K562 (cell line): Measurements from ENCODE around the gene PPP6R1. TPM values are rescaled to one million over a fixed set of nuclear protein-coding genes. Genes with fewer than 3 reads are reported as not detected.

ENCODE experiments used
- ATAC-seq: fragments of 200-7000 bp; cut with Tn5 transposase; 3 replicates; pipeline ENCODE4 v1.9.1; 2020; ENCODE audit warnings: moderate library complexity
- BruUV-seq: library from RNA; stranded (reverse); fragments of 400-500 nt; replicated peaks from 2 replicates; lab custom pipeline; 2021; lab: Mats Ljungman, UMichigan
- CTCF ChIA-PET: fragments of 300-600 bp; formaldehyde crosslinking; extraction: SDS; loops from one replicate; lab custom pipeline; 2021; ENCODE audit warnings: low intra/inter-chr PET ratio; lab: Yijun Ruan, JAX
- POLR2A ChIA-PET: fragments of 300-600, 350-650 bp; sonication (Branson Sonifier 250); formaldehyde crosslinking; extraction: SDS; loops from one replicate; lab custom pipeline; 2021; ENCODE audit warnings: antibody characterized with exemption, inconsistent platforms; lab: Yijun Ruan, JAX
- DNase-seq, 4 experiments: peaks; one replicate each; pipeline versions ENCODE4 v3.0.0 to v3.0.0-alpha.2; 2011 to 2018; ENCODE audit warnings: low spot score in 3 of 4, mixed read lengths in 3 of 4; ENCODE audit errors: extremely low read depth in 1 of 4
- FAIRE-seq: peaks from 2 replicates; lab custom pipeline; 2011; peaks lifted over from hg19 to GRCh38; lab: Jason Lieb, UNC
- H2AFZ ChIP-seq: 2 replicates; pipeline ENCODE4 v1.6.0; 2011; ENCODE audit warnings: low read depth, low read length, control low read depth, inconsistent platforms
- H3K27ac ChIP-seq: fragments of 200-600 bp; 3 replicates; pipeline ENCODE4 v1.8.0; 2011; ENCODE audit warnings: low read depth, mild to moderate bottlenecking, control low read depth, inconsistent platforms, low read length, moderate library complexity, mixed read lengths; ENCODE audit errors: extremely low read depth
- H3K27me3 ChIP-seq, 2 experiments: fragments of 300-600 bp in 1 of 2; 2 replicates in 1 of 2; 3 replicates in 1 of 2; pipeline versions ENCODE4 v1.6.0 to v1.8.0; 2011; ENCODE audit warnings: inconsistent platforms in 2 of 2, low read length in 2 of 2, mild to moderate bottlenecking in 1 of 2, mixed read lengths in 1 of 2, moderate library complexity in 1 of 2; ENCODE audit not compliant: control insufficient read depth in 2 of 2, insufficient read depth in 2 of 2
- H3K36me3 ChIP-seq: fragments of 300-600 bp; 3 replicates; pipeline ENCODE4 v1.8.0; 2011; ENCODE audit warnings: mild to moderate bottlenecking, low read length, inconsistent platforms; ENCODE audit not compliant: control insufficient read depth, insufficient read depth
- H3K4me1 ChIP-seq, 2 experiments: fragments of 200-600 bp in 1 of 2; replicated peaks in 1 of 2; 2 replicates in 1 of 2; 3 replicates in 1 of 2; pipeline versions ENCODE4 v1.5.1 to v1.8.0; 2011; ENCODE audit warnings: inconsistent platforms in 2 of 2, low read length in 2 of 2, mild to moderate bottlenecking in 1 of 2, mixed read lengths in 1 of 2, moderate library complexity in 1 of 2; ENCODE audit not compliant: control insufficient read depth in 2 of 2, insufficient read depth in 2 of 2
- H3K4me2 ChIP-seq: 2 replicates; pipeline ENCODE4 v1.6.1; 2011; ENCODE audit warnings: low read length, control low read depth, inconsistent platforms, mixed read lengths; ENCODE audit not compliant: insufficient read depth
- H3K4me3 ChIP-seq: fragments of 200-600 bp; sonication (generic), shearing (Covaris generic); 2 replicates; pipeline ENCODE4 v1.5.1; 2016; ENCODE audit warnings: control low read depth, inconsistent platforms
- H3K79me2 ChIP-seq: fragments of 200-600 bp; 3 replicates; pipeline ENCODE4 v1.8.0; 2011; ENCODE audit warnings: low read length, inconsistent platforms; ENCODE audit not compliant: control insufficient read depth, insufficient read depth
- H3K9ac ChIP-seq, 2 experiments: 2 replicates each; pipeline versions ENCODE4 v1.6.0 to v1.6.1; 2011; ENCODE audit warnings: low read depth in 2 of 2, low read length in 2 of 2, control low read depth in 1 of 2, inconsistent platforms in 1 of 2, mild to moderate bottlenecking in 1 of 2, mixed read lengths in 1 of 2; ENCODE audit not compliant: insufficient read depth in 1 of 2
- H3K9me1 ChIP-seq: one replicate; pipeline ENCODE4 v1.6.0; 2011; ENCODE audit warnings: inconsistent platforms, mild to moderate bottlenecking, low read length, moderate library complexity; ENCODE audit not compliant: control insufficient read depth, insufficient read depth
- H3K9me3 ChIP-seq: replicated peaks from 2 replicates; pipeline ENCODE4 v1.5.1; 2011; ENCODE audit warnings: low read depth, low read length, inconsistent platforms; ENCODE audit not compliant: control insufficient read depth, insufficient read depth
- H4K20me1 ChIP-seq: replicated peaks from 2 replicates; pipeline ENCODE4 v1.6.1; 2011; ENCODE audit warnings: low read length, inconsistent platforms, mixed read lengths; ENCODE audit not compliant: control insufficient read depth, insufficient read depth
- BACH1 ChIP-seq: fragments of 200-800 bp; sonication (Bioruptor generic); IDR thresholded peaks from 2 replicates; pipeline ENCODE4 v1.6.1; 2016; ENCODE audit warnings: missing genetic modification characterization, missing compliant biosample characterization
- EHMT2 ChIP-seq: fragments of 450-650 bp; IDR thresholded peaks from 2 replicates; pipeline ENCODE4 v1.6.1; 2018; ENCODE audit warnings: antibody characterized with exemption
- ELF1 ChIP-seq: fragments of 200-800 bp; sonication (Bioruptor generic); IDR thresholded peaks from 2 replicates; pipeline ENCODE4 v1.6.1; 2016; ENCODE audit warnings: missing genetic modification characterization, missing compliant biosample characterization
- EP300 ChIP-seq: IDR thresholded peaks from 2 replicates; pipeline ENCODE4 v1.6.1; 2012; ENCODE audit warnings: low read length, improper control_type of control experiment
- ETV5 ChIP-seq: sonication (generic); formaldehyde crosslinking; IDR thresholded peaks from 2 replicates; pipeline ENCODE4 v1.4.0; 2020; ENCODE audit warnings: low read depth, mild to moderate bottlenecking, missing genetic modification reagents
- HDAC1 ChIP-seq, 2 experiments: fragments of 450-650 bp; IDR thresholded peaks; 2 replicates each; pipeline ENCODE4 v1.6.1; 2016 to 2017; ENCODE audit warnings: inconsistent platforms in 1 of 2, mild to moderate bottlenecking in 1 of 2, moderate library complexity in 1 of 2
- HDGF ChIP-seq: fragments of 450-650 bp; IDR thresholded peaks from 2 replicates; pipeline ENCODE4 v1.6.1; 2016
- HEY1 ChIP-seq: fragments of 250-450 bp; sonication (Bioruptor Pico); IDR thresholded peaks from 2 replicates; pipeline ENCODE4 v1.5.0; 2020; ENCODE audit warnings: mild to moderate bottlenecking, moderate library complexity, borderline replicate concordance
- MXD1 ChIP-seq: fragments of 250-450 bp; sonication (Bioruptor Pico); IDR thresholded peaks from 2 replicates; pipeline ENCODE4 v1.8.0; 2021; ENCODE audit warnings: borderline replicate concordance, mild to moderate bottlenecking, moderate library complexity; ENCODE audit not compliant: poor library complexity, severe bottlenecking
- PTRF ChIP-seq: fragments of 450-650 bp; IDR thresholded peaks from 2 replicates; pipeline ENCODE4 v1.6.1; 2016; ENCODE audit warnings: mild to moderate bottlenecking, missing genetic modification characterization, missing compliant biosample characterization
- SIN3A ChIP-seq, 2 experiments: fragments of 150-350 bp in 1 of 2; IDR thresholded peaks; 2 replicates each; pipeline ENCODE4 v1.6.1; 2011 to 2016; ENCODE audit warnings: borderline replicate concordance in 2 of 2, low read depth in 2 of 2, low read length in 2 of 2, mild to moderate bottlenecking in 2 of 2, moderate library complexity in 2 of 2; ENCODE audit not compliant: control insufficient read depth in 1 of 2
- SMARCA4 ChIP-seq: fragments of 450-650 bp; IDR thresholded peaks from 2 replicates; pipeline ENCODE4 v1.6.1; 2016
- STAG1 ChIP-seq: sonication (generic); formaldehyde crosslinking; IDR thresholded peaks from 2 replicates; pipeline ENCODE4 v1.5.0; 2020; ENCODE audit warnings: missing genetic modification reagents, borderline replicate concordance
- YY1 ChIP-seq, 3 experiments: IDR thresholded peaks; 2 replicates each; pipeline ENCODE4 v1.6.1; 2011; ENCODE audit warnings: low read length in 2 of 3, mild to moderate bottlenecking in 2 of 3, moderate library complexity in 2 of 3, borderline replicate concordance in 1 of 3, control low read depth in 1 of 3, low read depth in 1 of 3; ENCODE audit not compliant: insufficient read depth in 3 of 3, insufficient replicate concordance in 2 of 3, control insufficient read depth in 1 of 3, insufficient read length in 1 of 3; ENCODE audit errors: extremely low read depth in 1 of 3
- ZC3H4 ChIP-seq: sonication (generic); formaldehyde crosslinking; IDR thresholded peaks from 2 replicates; pipeline ENCODE4 v1.9.0; 2021; ENCODE audit warnings: missing genetic modification reagents, borderline replicate concordance
- ZKSCAN8 ChIP-seq: fragments of 200-800 bp; sonication (Bioruptor generic); IDR thresholded peaks from 2 replicates; pipeline ENCODE4 v1.6.1; 2016; ENCODE audit warnings: missing genetic modification characterization, missing compliant biosample characterization
- ZNF316 ChIP-seq: fragments of 450-650 bp; IDR thresholded peaks from 2 replicates; pipeline ENCODE4 v1.6.1; 2016
- WGBS: fragments of 100-300 bp; shearing (Covaris generic); methylation state at CpG from one replicate; pipeline ENCODE4 v1.1.6; 2016; ENCODE audit warnings: low coverage, mixed read lengths; ENCODE audit not compliant: insufficient coverage; ENCODE audit errors: missing lambda C conversion rate; 5-methylcytosine and 5-hydroxymethylcytosine counted together
- in situ Hi-C: fragments of 300-500 bp; cut with MboI; formaldehyde crosslinking; loops from 4 replicates; pipeline ENCODE4 v1.15.0; 2018; ENCODE audit warnings: inconsistent platforms, mixed read lengths
- intact Hi-C: fragments of 100-400 bp; cut with micrococcal nuclease; formaldehyde crosslinking; loops from 2 replicates; pipeline ENCODE4 v1.14.2; 2022
- polyA plus RNA-seq, 8 experiments: library from polyadenylated mRNA; depleted of rRNA in 4 of 8; stranded (reverse) in 5 of 8; unstranded in 3 of 8; fragments of >200 nt; fragmentation: Nextera tagmentation in 2 of 8; fragmentation: Illumina TruSeq in 1 of 8; extraction: Ambion mirVana in 2 of 8; extraction: Trizol in 1 of 8; gene quantifications; 2 replicates each; pipeline versions ENCODE4 v1.2.1 to v1.2.3, GENCODE V29; 2011 to 2014; ENCODE audit warnings: inconsistent platforms in 1 of 8, missing spikeins in 1 of 8
- total RNA-seq, 7 experiments: library from RNA; depleted of rRNA in 6 of 7; stranded (reverse); fragments of >200 nt in 6 of 7; fragmentation: Illumina TruSeq in 2 of 7; extraction: Trizol in 2 of 7; gene quantifications; 2 replicates each; pipeline versions ENCODE4 v1.2.1 to v1.2.3, GENCODE V29; 2011 to 2021; ENCODE audit warnings: low replicate concordance in 1 of 7
- TF ChIP-seq, protein P1 (sequence below): IDR thresholded peaks from 2 replicates; pipeline ENCODE4 v1.6.1; 2016; ENCODE audit warnings: missing genetic modification characterization, missing compliant biosample characterization
- TF ChIP-seq, protein P2 (sequence below): sonication (generic); formaldehyde crosslinking; IDR thresholded peaks from 2 replicates; pipeline ENCODE4 v1.9.0; 2022; ENCODE audit warnings: mild to moderate bottlenecking, missing genetic modification reagents

Gene PPP6R1
- total and polyA plus RNA-seq, 9 of the 15 experiments (the other 6 are each of a cell fraction or from before 2014, with no cell fraction given), result 0.48 to 135 (median 37.2) TPM

- Histone ChIP-seq H3K27ac (peak within 1 kb of the TSS; percentile 52; the same call in 2 of the 3 replicates), H3K4me3 (peak within 1 kb of the TSS; percentile 42), H3K9me1 (no peaks in the 10 kb centered on the region), H3K4me2 (peak within 1 kb of the TSS; percentile 24; the same call in 1 of the 2 replicates), H3K4me1 (peaks cover 19 to 46% of the 10 kb centered on the region in 2 experiments), H3K9me3 (no peaks in the 10 kb centered on the region), H3K27me3 (no peaks in the 10 kb centered on the region), H4K20me1 (no peaks in the 10 kb centered on the region), H3K79me2 (peaks cover 10% of the 10 kb centered on the region), H3K9ac (peak within 1 kb of the TSS in 1 of 2 experiments; percentile 81; a peak in 2 of 4 replicates), H2AFZ (peak within 1 kb of the TSS; percentile 61), H3K36me3 (no peaks in the 10 kb centered on the region)
- FAIRE-seq (no peak), DNase-seq (peak; percentile 57 to 79 (median 71)), ATAC-seq (peak; percentile 6; the same call in 2 of the 3 replicates)
- intact Hi-C loops (no loop called here), in situ Hi-C loops (loop anchor here (10.0 kb wide), 1 partner anchor 341 kb away; the partner anchor contains the start of gene ZNF784)
- ChIA-PET CTCF (no interaction called here), POLR2A (interaction anchor here (0.6 to 1.1 kb wide), 2 partner anchors 37 to 55 kb away, joined by 3 read pairs; no protein-coding TSS in a partner anchor)
- 45% methylated on average over 2 of the region's 44 CpGs for WGBS
- BruUV-seq, result no TSS peak
- no peak for TF ChIP-seq EHMT2
- TF ChIP-seq, protein P1, sequence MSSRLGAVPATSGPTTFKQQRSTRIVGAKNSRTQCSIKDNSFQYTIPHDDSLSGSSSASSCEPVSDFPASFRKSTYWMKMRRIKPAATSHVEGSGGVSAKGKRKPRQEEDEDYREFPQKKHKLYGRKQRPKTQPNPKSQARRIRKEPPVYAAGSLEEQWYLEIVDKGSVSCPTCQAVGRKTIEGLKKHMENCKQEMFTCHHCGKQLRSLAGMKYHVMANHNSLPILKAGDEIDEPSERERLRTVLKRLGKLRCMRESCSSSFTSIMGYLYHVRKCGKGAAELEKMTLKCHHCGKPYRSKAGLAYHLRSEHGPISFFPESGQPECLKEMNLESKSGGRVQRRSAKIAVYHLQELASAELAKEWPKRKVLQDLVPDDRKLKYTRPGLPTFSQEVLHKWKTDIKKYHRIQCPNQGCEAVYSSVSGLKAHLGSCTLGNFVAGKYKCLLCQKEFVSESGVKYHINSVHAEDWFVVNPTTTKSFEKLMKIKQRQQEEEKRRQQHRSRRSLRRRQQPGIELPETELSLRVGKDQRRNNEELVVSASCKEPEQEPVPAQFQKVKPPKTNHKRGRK (tag), result peak; percentile 57
- TF ChIP-seq HDGF, result 0 out of 2 replicates have a peak, but pooled peaks have one; percentile 39
- TF ChIP-seq ETV5, result no peak
- peak in 1 of 2 experiments; percentile 83; a peak in 2 of 4 replicates for TF ChIP-seq HDAC1 (IDR thresholded peaks at IDR 0.05)
- TF ChIP-seq YY1 (IDR thresholded peaks at IDR 0.05; ENCODE audit: borderline replicate concordance in 1 of 3, control insufficient read depth in 1 of 3, extremely low read depth in 1 of 3, insufficient read depth in 3 of 3, insufficient read length in 1 of 3, insufficient replicate concordance in 2 of 3, low read depth in 1 of 3, low read length in 2 of 3), result no peak
- TF ChIP-seq PTRF (tag), result no peak
- no peak for TF ChIP-seq STAG1 (CRISPR knock-in tag)
- no peak for TF ChIP-seq SIN3A (IDR thresholded peaks at IDR 0.05; ENCODE audit: borderline replicate concordance in 2 of 2, control insufficient read depth in 1 of 2, low read depth in 2 of 2, low read length in 2 of 2)
- TF ChIP-seq EP300, result no peak
- no peak for TF ChIP-seq ELF1
- no peak for TF ChIP-seq ZKSCAN8
- TF ChIP-seq ZNF316, result 0 out of 2 replicates have a peak, but pooled peaks have one; percentile 14
- no peak for TF ChIP-seq SMARCA4
- TF ChIP-seq, protein P2, sequence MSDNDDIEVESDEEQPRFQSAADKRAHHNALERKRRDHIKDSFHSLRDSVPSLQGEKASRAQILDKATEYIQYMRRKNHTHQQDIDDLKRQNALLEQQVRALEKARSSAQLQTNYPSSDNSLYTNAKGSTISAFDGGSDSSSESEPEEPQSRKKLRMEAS (CRISPR knock-in tag), result peak; percentile 35; the same call in 1 of the 2 replicates
- no peak for TF ChIP-seq ZC3H4 (CRISPR knock-in tag)
- TF ChIP-seq HEY1 (CRISPR knock-in tag), result no peak
- TF ChIP-seq MXD1, result no peak
- TF ChIP-seq BACH1 (tag), result no peak
Measured at GRCh38 chr19:55283548-55284377, 24.9 kb upstream of the PPP6R1 start, which contains the start of gene BRSK1. Gene BRSK1 (plus strand): TSS chr19:55283997. CDS start chr19:55284443, 446 bp downstream.
